Activated naive CD4-positive, alpha-beta T cell treated with anti-CD3 and anti-CD28 coated beads, Interleukin-2, amount 10 ng/mL, durations not matched to agents 7 days and 5 days (primary cell): Measurements from ENCODE around the gene CPSF4L.
"Not testable (repeated sequence)": the region's sequence is repeated elsewhere in the genome, so short reads cannot be mapped to it uniquely, and the experiment has no call there.

ENCODE experiments used
- CTCF ChIA-PET: fragments of 350-600 bp; sonication (Branson Sonifier 250); formaldehyde crosslinking; loops from one replicate; lab custom pipeline; 2021; ENCODE audit warnings: antibody characterized with exemption; lab: Charles Lee
- DNase-seq: peaks from one replicate; pipeline ENCODE4 v3.0.0-alpha.2; 2020
- H3K27ac Mint-ChIP-seq: one replicate; pipeline ENCODE4 v1.8.0; 2021; ENCODE audit warnings: mild to moderate bottlenecking, moderate library complexity, mixed read lengths
- H3K27me3 Mint-ChIP-seq: one replicate; pipeline ENCODE4 v1.8.0; 2021; ENCODE audit warnings: mild to moderate bottlenecking, mixed read lengths
- H3K36me3 Mint-ChIP-seq: one replicate; pipeline ENCODE4 v1.8.0; 2021; ENCODE audit warnings: mixed read lengths
- H3K4me1 Mint-ChIP-seq: one replicate; pipeline ENCODE4 v1.8.0; 2021; ENCODE audit warnings: mixed read lengths
- H3K4me3 Mint-ChIP-seq: one replicate; pipeline ENCODE4 v1.8.0; 2021; ENCODE audit warnings: mild to moderate bottlenecking, moderate library complexity, mixed read lengths
- H3K9me3 Mint-ChIP-seq: one replicate; pipeline ENCODE4 v1.8.0; 2021; ENCODE audit warnings: mixed read lengths

Gene CPSF4L

GRCh38 chr17:73261617-73261951 is at the start of gene CPSF4L:
Gene CPSF4L, minus strand, starts transcription at chr17:73261880. Its CDS starts 62 bp downstream, at chr17:73261818.
- no peaks in the 10 kb centered on the region for H3K9me3 Mint-ChIP-seq
- H3K4me3 Mint-ChIP-seq, result no peak within 1 kb of the TSS
- no peaks in the 10 kb centered on the region for H3K36me3 Mint-ChIP-seq
- no peak within 1 kb of the TSS for H3K27ac Mint-ChIP-seq
- CTCF ChIA-PET, result interaction anchor here (1.6 kb wide), 1 partner anchor 108 kb away, joined by 5 read pairs; no protein-coding TSS in a partner anchor
- DNase-seq, result no peak
- no peaks in the 10 kb centered on the region for H3K27me3 Mint-ChIP-seq
- H3K4me1 Mint-ChIP-seq, result no peaks in the 10 kb centered on the region

GRCh38 chr17:73311428-73311780 is 49.7 kb upstream of the CPSF4L start:
- Mint-ChIP-seq H3K4me1 (peaks cover 16% of the 10 kb centered on the region), H3K36me3 (no peaks in the 10 kb centered on the region), H3K27ac (no peak overlapping the region), H3K27me3 (peaks cover 82% of the 10 kb centered on the region), H3K9me3 (no peaks in the 10 kb centered on the region), H3K4me3 (peak overlapping the region; percentile 82)
- CTCF ChIA-PET, result interaction anchor here (0.8 to 1.3 kb wide), 6 partner anchors 9 to 591 kb away, joined by 3 to 6 read pairs (median 4); no protein-coding TSS in a partner anchor
- DNase-seq, result no peak

GRCh38 chr17:73309727-73310596 is 48.3 kb upstream of the CPSF4L start:
- CTCF ChIA-PET, result interaction anchor here (0.6 to 1.6 kb wide), 8 partner anchors 12 to 753 kb away, joined by 3 to 6 read pairs (median 3); no protein-coding TSS in a partner anchor
- no peak for DNase-seq
- H3K27ac Mint-ChIP-seq, result peak overlapping the region; percentile 42

GRCh38 chr17:73308959-73309358 is 47.3 kb upstream of the CPSF4L start:
- not testable (repeated sequence) for H3K36me3 Mint-ChIP-seq, H3K27ac Mint-ChIP-seq, DNase-seq, H3K4me3 Mint-ChIP-seq, H3K9me3 Mint-ChIP-seq
- peaks cover 85% of the 10 kb centered on the region for H3K27me3 Mint-ChIP-seq
- H3K4me1 Mint-ChIP-seq, result peaks cover 21% of the 10 kb centered on the region
- CTCF ChIA-PET, result interaction anchor here (0.8 kb wide), 1 partner anchor 353 kb away, joined by 3 read pairs; no protein-coding TSS in a partner anchor

More at GRCh38 chr17:73309727-73310596, 48.3 kb upstream of the CPSF4L start:
- peaks cover 19% of the 10 kb centered on the region for H3K4me1 Mint-ChIP-seq
- peak overlapping the region; percentile 82 for H3K4me3 Mint-ChIP-seq
- H3K27me3 Mint-ChIP-seq, result peaks cover 85% of the 10 kb centered on the region
- H3K9me3 Mint-ChIP-seq, result no peaks in the 10 kb centered on the region
- no peaks in the 10 kb centered on the region for H3K36me3 Mint-ChIP-seq

- H3K27ac Mint-ChIP-seq, result no peak overlapping the region
- no peak overlapping the region for H3K4me3 Mint-ChIP-seq
- no peak for DNase-seq
- H3K9me3 Mint-ChIP-seq, result no peaks in the 10 kb centered on the region
- CTCF ChIA-PET, result interaction anchor here (0.8 kb wide), 2 partner anchors 62 to 352 kb away, joined by 3 read pairs; no protein-coding TSS in a partner anchor
- no peaks in the 10 kb centered on the region for H3K36me3 Mint-ChIP-seq
- H3K4me1 Mint-ChIP-seq, result peaks cover 18% of the 10 kb centered on the region
- peaks cover 77% of the 10 kb centered on the region for H3K27me3 Mint-ChIP-seq
These were observed 46.5 kb upstream of the CPSF4L start for GRCh38 chr17:73308017-73308823.

GRCh38 chr17:73307130-73307529 is 45.5 kb upstream of the CPSF4L start:
- peaks cover 18% of the 10 kb centered on the region for H3K4me1 Mint-ChIP-seq
- no peak overlapping the region for H3K4me3 Mint-ChIP-seq
- no peaks in the 10 kb centered on the region for H3K36me3 Mint-ChIP-seq
- no peak for DNase-seq
- H3K27me3 Mint-ChIP-seq, result peaks cover 66% of the 10 kb centered on the region
- H3K27ac Mint-ChIP-seq, result no peak overlapping the region
- no peaks in the 10 kb centered on the region for H3K9me3 Mint-ChIP-seq
- CTCF ChIA-PET, result no interaction called here

GRCh38 chr17:73305845-73306836 is 44.5 kb upstream of the CPSF4L start:
- H3K36me3 Mint-ChIP-seq, result no peaks in the 10 kb centered on the region
- CTCF ChIA-PET, result no interaction called here
- no peak for DNase-seq
- peaks cover 15% of the 10 kb centered on the region for H3K4me1 Mint-ChIP-seq
- no peaks in the 10 kb centered on the region for H3K9me3 Mint-ChIP-seq
- H3K27me3 Mint-ChIP-seq, result peaks cover 57% of the 10 kb centered on the region
- no peak overlapping the region for H3K27ac Mint-ChIP-seq
- no peak overlapping the region for H3K4me3 Mint-ChIP-seq

- Mint-ChIP-seq H3K27ac (no peak overlapping the region), H3K36me3 (no peaks in the 10 kb centered on the region), H3K4me3 (no peak overlapping the region), H3K4me1 (peaks cover 12% of the 10 kb centered on the region), H3K27me3 (peaks cover 50% of the 10 kb centered on the region), H3K9me3 (no peaks in the 10 kb centered on the region)
- no peak for DNase-seq
- CTCF ChIA-PET, result no interaction called here
These were observed 43.5 kb upstream of the CPSF4L start for GRCh38 chr17:73304971-73305812.

- Mint-ChIP-seq H3K9me3 (no peaks in the 10 kb centered on the region), H3K27me3 (peaks cover 50% of the 10 kb centered on the region), H3K27ac (no peak overlapping the region), H3K4me3 (no peak overlapping the region), H3K4me1 (peaks cover 8% of the 10 kb centered on the region), H3K36me3 (no peaks in the 10 kb centered on the region)
- DNase-seq, result no peak
- CTCF ChIA-PET, result no interaction called here
These were observed 42.8 kb upstream of the CPSF4L start for GRCh38 chr17:73304438-73304837.

GRCh38 chr17:73302189-73302588 is 40.5 kb upstream of the CPSF4L start:
- no peaks in the 10 kb centered on the region for H3K9me3 Mint-ChIP-seq
- peaks cover 6% of the 10 kb centered on the region for H3K4me1 Mint-ChIP-seq
- DNase-seq, result no peak
- H3K4me3 Mint-ChIP-seq, result no peak overlapping the region
- H3K27ac Mint-ChIP-seq, result no peak overlapping the region
- CTCF ChIA-PET, result interaction anchor here (0.6 to 0.9 kb wide), 3 partner anchors 9 to 684 kb away, joined by 3 to 5 read pairs (median 3); no protein-coding TSS in a partner anchor
- no peaks in the 10 kb centered on the region for H3K36me3 Mint-ChIP-seq
- peaks cover 44% of the 10 kb centered on the region for H3K27me3 Mint-ChIP-seq

- Mint-ChIP-seq H3K27ac (no peak overlapping the region), H3K27me3 (peaks cover 36% of the 10 kb centered on the region), H3K36me3 (no peaks in the 10 kb centered on the region), H3K9me3 (no peaks in the 10 kb centered on the region), H3K4me3 (no peak overlapping the region), H3K4me1 (peaks cover 6% of the 10 kb centered on the region)
- DNase-seq, result no peak
- CTCF ChIA-PET, result interaction anchor here (0.7 kb wide), 1 partner anchor 684 kb away, joined by 5 read pairs; no protein-coding TSS in a partner anchor
These were observed 39.7 kb upstream of the CPSF4L start for GRCh38 chr17:73301369-73301768.

- CTCF ChIA-PET, result no interaction called here
- peaks cover 4% of the 10 kb centered on the region for H3K4me1 Mint-ChIP-seq
- no peaks in the 10 kb centered on the region for H3K9me3 Mint-ChIP-seq
- H3K27me3 Mint-ChIP-seq, result peaks cover 35% of the 10 kb centered on the region
- no peak for DNase-seq
- no peaks in the 10 kb centered on the region for H3K36me3 Mint-ChIP-seq
- no peak overlapping the region for H3K27ac Mint-ChIP-seq
- H3K4me3 Mint-ChIP-seq, result no peak overlapping the region
These were observed 38.7 kb upstream of the CPSF4L start for GRCh38 chr17:73300392-73300791.
